ENCODE data around the gene VWF. TPM values are rescaled to one million over a fixed set of nuclear protein-coding genes. Genes with fewer than 3 reads are reported as not detected.

The VWF gene
- total RNA-seq, 2 donors from 2014 or later: 164 to 251 TPM

GRCh38 chr12:5989621-5990020 is 134.8 kb downstream of the VWF start:
- DNase-seq (ENCODE audit: low spot score): no peak
- H3K27me3 ChIP-seq (replicated peaks; ENCODE audit: insufficient read depth): no peaks in the 10 kb centered on the region
- no peaks in the 10 kb centered on the region for H3K36me3 ChIP-seq
- no peak for TF ChIP-seq CTCF (IDR thresholded peaks at IDR 0.05)
- H3K27ac ChIP-seq: no peak overlapping the region
- no peaks in the 10 kb centered on the region for H3K9me3 ChIP-seq
- ATAC-seq (ENCODE audit: insufficient number of reproducible peaks, low FRiP score, low read depth): no peak
- H3K4me3 ChIP-seq: no peak overlapping the region
- H3K4me1 ChIP-seq (ENCODE audit: control insufficient read depth in 1 of 2, low read depth in 2 of 2): no peaks in the 10 kb centered on the region

- Histone ChIP-seq H3K36me3 (no peaks in the 10 kb centered on the region), H3K9me3 (no peaks in the 10 kb centered on the region), H3K27me3 (replicated peaks; ENCODE audit: insufficient read depth) (no peaks in the 10 kb centered on the region), H3K27ac (no peak overlapping the region), H3K4me3 (no peak overlapping the region), H3K4me1 (ENCODE audit: control insufficient read depth in 1 of 2, low read depth in 2 of 2) (no peaks in the 10 kb centered on the region)
- ATAC-seq (ENCODE audit: insufficient number of reproducible peaks, low FRiP score, low read depth): no peak
- DNase-seq (ENCODE audit: low spot score): no peak
- TF ChIP-seq CTCF (IDR thresholded peaks at IDR 0.05): peak; percentile 91
Observed at GRCh38 chr12:5988659-5989116, 135.8 kb downstream of the VWF start.

- Histone ChIP-seq H3K4me1 (ENCODE audit: control insufficient read depth in 1 of 2, low read depth in 2 of 2) (no peaks in the 10 kb centered on the region), H3K27ac (no peak overlapping the region), H3K4me3 (no peak overlapping the region), H3K27me3 (replicated peaks; ENCODE audit: insufficient read depth) (no peaks in the 10 kb centered on the region), H3K9me3 (no peaks in the 10 kb centered on the region), H3K36me3 (no peaks in the 10 kb centered on the region)
- DNase-seq (ENCODE audit: low spot score): no peak
- ATAC-seq (ENCODE audit: insufficient number of reproducible peaks, low FRiP score, low read depth): no peak
- TF ChIP-seq CTCF (IDR thresholded peaks at IDR 0.05): no peak
Observed at GRCh38 chr12:5988088-5988487, 136.4 kb downstream of the VWF start.

- H3K36me3 ChIP-seq: no peaks in the 10 kb centered on the region
- no peak for ATAC-seq (ENCODE audit: insufficient number of reproducible peaks, low FRiP score, low read depth)
- TF ChIP-seq CTCF (IDR thresholded peaks at IDR 0.05): no peak
- no peaks in the 10 kb centered on the region for H3K4me1 ChIP-seq (ENCODE audit: control insufficient read depth in 1 of 2, low read depth in 2 of 2)
- H3K9me3 ChIP-seq: no peaks in the 10 kb centered on the region
- no peak overlapping the region for H3K4me3 ChIP-seq
- no peaks in the 10 kb centered on the region for H3K27me3 ChIP-seq (replicated peaks; ENCODE audit: insufficient read depth)
- H3K27ac ChIP-seq: no peak overlapping the region
- DNase-seq (ENCODE audit: low spot score): no peak
Observed at GRCh38 chr12:5987573-5987972, 136.9 kb downstream of the VWF start.

- no peaks in the 10 kb centered on the region for H3K36me3 ChIP-seq
- no peak overlapping the region for H3K27ac ChIP-seq
- no peaks in the 10 kb centered on the region for H3K9me3 ChIP-seq
- H3K4me3 ChIP-seq: no peak overlapping the region
- TF ChIP-seq CTCF (IDR thresholded peaks at IDR 0.05): no peak
- no peaks in the 10 kb centered on the region for H3K4me1 ChIP-seq (ENCODE audit: control insufficient read depth in 1 of 2, low read depth in 2 of 2)
- H3K27me3 ChIP-seq (replicated peaks; ENCODE audit: insufficient read depth): no peaks in the 10 kb centered on the region
- no peak for ATAC-seq (ENCODE audit: insufficient number of reproducible peaks, low FRiP score, low read depth)
- DNase-seq (ENCODE audit: low spot score): no peak
Observed at GRCh38 chr12:5985471-5985870, 139.0 kb downstream of the VWF start.
